HAP-1 (cell line): ENCODE results near the gene OR1L6.

Source experiments
- DNase-seq, 2 experiments: peaks; one replicate each; pipeline ENCODE4 v3.0.0-alpha.2; 2016 to 2020; ENCODE audit warnings: low spot score in 2 of 2
- H3K27me3 ChIP-seq: fragments of 250-450 bp; sonication (Bioruptor Pico); 2 replicates; pipeline ENCODE4 v1.5.1; 2020; ENCODE audit warnings: low read depth, mild to moderate bottlenecking, moderate library complexity
- H3K36me3 ChIP-seq: fragments of 250-450 bp; sonication (Bioruptor Pico); replicated peaks from 2 replicates; pipeline ENCODE4 v1.5.1; 2020; ENCODE audit warnings: mild to moderate bottlenecking
- H3K4me1 ChIP-seq: fragments of 250-450 bp; sonication (Bioruptor Pico); 2 replicates; pipeline ENCODE4 v1.5.1; 2020; ENCODE audit warnings: mild to moderate bottlenecking
- H3K4me3 ChIP-seq: fragments of 250-450 bp; sonication (Bioruptor Pico); 2 replicates; pipeline ENCODE4 v1.5.1; 2020; ENCODE audit warnings: mild to moderate bottlenecking, moderate library complexity
- H3K9me3 ChIP-seq: fragments of 250-450 bp; sonication (Bioruptor Pico); 2 replicates; pipeline ENCODE4 v1.5.1; 2020; ENCODE audit warnings: mild to moderate bottlenecking, moderate library complexity
- in situ Hi-C: fragments of 300-500 bp; cut with MboI; formaldehyde crosslinking; loops from 3 replicates; pipeline ENCODE4 v1.14.3; 2020; ENCODE audit warnings: low sequenced_read_pairs, inconsistent platforms, mixed read lengths

OR1L6 gene

GRCh38 chr9:122742003-122742402, at the start of gene OR1L6:
TSS of gene OR1L6 (plus strand) at chr9:122742303. CDS start at chr9:122749848, 7,545 bp downstream.
- Histone ChIP-seq H3K4me1 (no peaks in the 10 kb centered on the region), H3K36me3 (no peaks in the 10 kb centered on the region; the same call in 1 of the 2 replicates), H3K27me3 (0 out of 2 replicates have a peak, but pooled peaks cover 4% of the 10 kb centered on the region), H3K4me3 (no peak within 1 kb of the TSS), H3K9me3 (no peaks in the 10 kb centered on the region)
- in situ Hi-C loops, result no loop called here
- no peak for DNase-seq

GRCh38 chr9:122695696-122696095, 46.4 kb upstream of the OR1L6 start:
- H3K4me1 ChIP-seq, result no peaks in the 10 kb centered on the region
- no peaks in the 10 kb centered on the region for H3K36me3 ChIP-seq
- no peaks in the 10 kb centered on the region for H3K9me3 ChIP-seq
- in situ Hi-C loops, result no loop called here
- no peak for DNase-seq
- no peaks in the 10 kb centered on the region; the same call in none of the 2 replicates for H3K27me3 ChIP-seq
- no peak overlapping the region for H3K4me3 ChIP-seq

GRCh38 chr9:122718038-122718437, 24.1 kb upstream of the OR1L6 start:
- DNase-seq, result no peak

GRCh38 chr9:122719218-122719617, 22.9 kb upstream of the OR1L6 start:
- H3K9me3 ChIP-seq, result no peaks in the 10 kb centered on the region
- H3K27me3 ChIP-seq, result no peaks in the 10 kb centered on the region
- in situ Hi-C loops, result no loop called here
- H3K4me1 ChIP-seq, result no peaks in the 10 kb centered on the region
- no peaks in the 10 kb centered on the region for H3K36me3 ChIP-seq
- DNase-seq, result no peak
- H3K4me3 ChIP-seq, result no peak overlapping the region

More at GRCh38 chr9:122718038-122718437, 24.1 kb upstream of the OR1L6 start:
- no peaks in the 10 kb centered on the region for H3K27me3 ChIP-seq
- H3K4me1 ChIP-seq, result no peaks in the 10 kb centered on the region
- in situ Hi-C loops, result no loop called here
- no peaks in the 10 kb centered on the region for H3K9me3 ChIP-seq
- no peaks in the 10 kb centered on the region for H3K36me3 ChIP-seq
- H3K4me3 ChIP-seq, result no peak overlapping the region

- Histone ChIP-seq H3K4me1 (no peaks in the 10 kb centered on the region), H3K9me3 (no peaks in the 10 kb centered on the region), H3K36me3 (no peaks in the 10 kb centered on the region), H3K4me3 (no peak within 1 kb of the TSS), H3K27me3 (no peaks in the 10 kb centered on the region)
- no peak for DNase-seq
- in situ Hi-C loops, result no loop called here
Observed at GRCh38 chr9:122723690-122724089, 18.4 kb upstream of the OR1L6 start, which contains the start of gene OR1L4. TSS of gene OR1L4 (plus strand) at chr9:122723990. CDS start at chr9:122723990, 0 bp downstream.

GRCh38 chr9:122754825-122755224, 12.7 kb downstream of the OR1L6 start:
- DNase-seq, result no peak
- no peaks in the 10 kb centered on the region for H3K4me1 ChIP-seq
- in situ Hi-C loops, result no loop called here
- no peaks in the 10 kb centered on the region for H3K36me3 ChIP-seq
- H3K27me3 ChIP-seq, result no peaks in the 10 kb centered on the region
- H3K9me3 ChIP-seq, result peaks cover 5% of the 10 kb centered on the region; the same call in 1 of the 2 replicates
- H3K4me3 ChIP-seq, result no peak overlapping the region

GRCh38 chr9:122767817-122768216, 25.7 kb downstream of the OR1L6 start:
- no peaks in the 10 kb centered on the region for H3K4me1 ChIP-seq

GRCh38 chr9:122777052-122777451, 34.9 kb downstream of the OR1L6 start:
- in situ Hi-C loops, result no loop called here

More at GRCh38 chr9:122767817-122768216, 25.7 kb downstream of the OR1L6 start:
- H3K9me3 ChIP-seq, result no peaks in the 10 kb centered on the region
- H3K36me3 ChIP-seq, result no peaks in the 10 kb centered on the region
- DNase-seq, result no peak
- in situ Hi-C loops, result no loop called here
- H3K27me3 ChIP-seq, result no peaks in the 10 kb centered on the region
- no peak overlapping the region for H3K4me3 ChIP-seq

GRCh38 chr9:122777935-122778627, 36.0 kb downstream of the OR1L6 start:
- in situ Hi-C loops, result no loop called here
- Histone ChIP-seq H3K9me3 (no peaks in the 10 kb centered on the region), H3K4me1 (no peaks in the 10 kb centered on the region), H3K27me3 (no peaks in the 10 kb centered on the region), H3K4me3 (no peak overlapping the region), H3K36me3 (no peaks in the 10 kb centered on the region)
- DNase-seq, result no peak

More at GRCh38 chr9:122777052-122777451, 34.9 kb downstream of the OR1L6 start:
- no peaks in the 10 kb centered on the region for H3K27me3 ChIP-seq
- no peaks in the 10 kb centered on the region for H3K36me3 ChIP-seq
- no peak overlapping the region for H3K4me3 ChIP-seq
- no peak for DNase-seq
- H3K9me3 ChIP-seq, result no peaks in the 10 kb centered on the region
- H3K4me1 ChIP-seq, result no peaks in the 10 kb centered on the region

- no peak overlapping the region for H3K4me3 ChIP-seq
- no peaks in the 10 kb centered on the region for H3K27me3 ChIP-seq
- no peaks in the 10 kb centered on the region for H3K9me3 ChIP-seq
- in situ Hi-C loops, result no loop called here
- H3K36me3 ChIP-seq, result no peaks in the 10 kb centered on the region
- no peaks in the 10 kb centered on the region for H3K4me1 ChIP-seq
- DNase-seq, result no peak
Observed at GRCh38 chr9:122779181-122779580, 37.1 kb downstream of the OR1L6 start.

GRCh38 chr9:122780026-122780425, 37.9 kb downstream of the OR1L6 start:
- H3K27me3 ChIP-seq, result no peaks in the 10 kb centered on the region
- H3K36me3 ChIP-seq, result no peaks in the 10 kb centered on the region
- H3K9me3 ChIP-seq, result no peaks in the 10 kb centered on the region
- in situ Hi-C loops, result no loop called here
- no peak overlapping the region for H3K4me3 ChIP-seq
- no peak for DNase-seq
- no peaks in the 10 kb centered on the region for H3K4me1 ChIP-seq

GRCh38 chr9:122781671-122782070, 39.6 kb downstream of the OR1L6 start:
- H3K9me3 ChIP-seq, result no peaks in the 10 kb centered on the region
- H3K27me3 ChIP-seq, result peaks cover 5% of the 10 kb centered on the region; the same call in 1 of the 2 replicates
- no peaks in the 10 kb centered on the region for H3K4me1 ChIP-seq
- no peak for DNase-seq
- no peak overlapping the region for H3K4me3 ChIP-seq
- H3K36me3 ChIP-seq, result no peaks in the 10 kb centered on the region
- in situ Hi-C loops, result no loop called here

GRCh38 chr9:122785269-122785668, 43.2 kb downstream of the OR1L6 start:
- no peak for DNase-seq
- Histone ChIP-seq H3K27me3 (peaks cover 5% of the 10 kb centered on the region; the same call in 1 of the 2 replicates), H3K4me1 (no peaks in the 10 kb centered on the region), H3K36me3 (no peaks in the 10 kb centered on the region), H3K9me3 (no peaks in the 10 kb centered on the region), H3K4me3 (no peak overlapping the region)
- in situ Hi-C loops, result no loop called here

GRCh38 chr9:122786338-122786737, 44.2 kb downstream of the OR1L6 start:
- Histone ChIP-seq H3K4me1 (no peaks in the 10 kb centered on the region), H3K36me3 (no peaks in the 10 kb centered on the region), H3K4me3 (no peak overlapping the region), H3K27me3 (peaks cover 5% of the 10 kb centered on the region; the same call in 1 of the 2 replicates), H3K9me3 (no peaks in the 10 kb centered on the region)
- no peak for DNase-seq
- in situ Hi-C loops, result no loop called here
